ENCODE results near the gene WT1.

- TF ChIP-seq CTCF (IDR thresholded peaks at IDR 0.05 in 4 of 5, conservative IDR thresholded peaks at IDR 0.05 in 1 of 5) (no peak), POLR2A (IDR thresholded peaks at IDR 0.05) (no peak)
Observed at GRCh38 chr11:32435152-32435480, 223 bp downstream of the WT1 start.

Measured in gastrocnemius medialis (tissue), 4 donors.